Activated CD4-positive, CD25-positive, alpha-beta regulatory T cell (primary cell): Measurements from ENCODE around the gene FAF2.
"Not testable (repeated sequence)": the region's sequence is repeated elsewhere in the genome, so short reads cannot be mapped to it uniquely, and the experiment has no call there.

Experiments
- DNase-seq, 4 experiments: peaks; one replicate each; lab custom pipeline; 2025; lab: John Stamatoyannopoulos, UW

The FAF2 gene

DNA sequence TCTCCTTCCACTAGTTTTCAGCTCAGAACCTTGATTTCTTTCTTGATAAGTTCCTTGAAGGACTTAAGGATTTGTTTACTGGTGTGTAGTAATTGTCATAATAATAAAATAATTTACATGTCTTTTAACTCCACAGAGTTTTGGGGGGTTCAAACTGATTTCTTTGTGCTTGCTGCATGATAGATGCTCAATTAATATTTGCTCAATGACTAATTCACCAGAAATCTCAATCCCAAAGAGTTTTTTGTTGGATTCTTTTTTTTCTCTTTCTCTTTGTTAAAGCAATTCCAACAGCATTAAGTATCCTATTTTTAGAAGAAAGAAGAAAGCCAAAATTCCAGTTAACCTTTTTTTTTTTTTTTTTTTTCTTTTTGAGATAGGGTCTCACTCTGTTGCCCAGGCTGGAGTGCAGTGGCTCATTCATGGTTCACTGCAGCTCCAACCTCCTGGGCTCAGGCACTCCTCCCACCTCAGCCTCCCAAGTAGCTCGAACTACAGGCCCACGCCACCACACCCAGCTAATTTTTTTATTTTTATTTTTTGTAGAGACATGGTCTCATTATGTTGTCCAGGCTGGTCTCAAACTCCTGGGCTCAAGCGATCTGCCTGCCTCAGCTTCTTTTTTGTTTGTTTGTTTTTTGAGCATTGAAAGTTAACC, 10.8 kb downstream of the FAF2 start:
- DNase-seq, result no peak

DNA sequence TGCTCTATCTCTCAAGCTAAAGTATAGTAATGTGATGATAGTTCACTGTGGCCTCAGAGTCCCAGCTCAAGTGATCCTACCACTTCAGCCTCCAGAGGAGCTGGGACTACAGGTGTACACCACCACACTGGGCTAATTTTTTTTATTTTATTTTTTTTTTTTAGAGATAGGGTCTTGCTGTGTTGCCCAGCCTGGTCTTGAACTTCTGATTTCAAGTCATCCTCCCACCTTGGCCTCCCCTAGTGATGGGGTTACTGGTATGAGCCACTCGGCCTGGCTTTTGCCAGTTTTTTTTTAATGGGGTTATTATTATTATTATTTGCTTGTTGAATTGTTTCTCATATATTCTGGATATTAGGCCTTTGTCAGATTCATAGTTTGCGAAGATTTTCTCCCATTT, 13.2 kb downstream of the FAF2 start:
- no peak for DNase-seq

DNA sequence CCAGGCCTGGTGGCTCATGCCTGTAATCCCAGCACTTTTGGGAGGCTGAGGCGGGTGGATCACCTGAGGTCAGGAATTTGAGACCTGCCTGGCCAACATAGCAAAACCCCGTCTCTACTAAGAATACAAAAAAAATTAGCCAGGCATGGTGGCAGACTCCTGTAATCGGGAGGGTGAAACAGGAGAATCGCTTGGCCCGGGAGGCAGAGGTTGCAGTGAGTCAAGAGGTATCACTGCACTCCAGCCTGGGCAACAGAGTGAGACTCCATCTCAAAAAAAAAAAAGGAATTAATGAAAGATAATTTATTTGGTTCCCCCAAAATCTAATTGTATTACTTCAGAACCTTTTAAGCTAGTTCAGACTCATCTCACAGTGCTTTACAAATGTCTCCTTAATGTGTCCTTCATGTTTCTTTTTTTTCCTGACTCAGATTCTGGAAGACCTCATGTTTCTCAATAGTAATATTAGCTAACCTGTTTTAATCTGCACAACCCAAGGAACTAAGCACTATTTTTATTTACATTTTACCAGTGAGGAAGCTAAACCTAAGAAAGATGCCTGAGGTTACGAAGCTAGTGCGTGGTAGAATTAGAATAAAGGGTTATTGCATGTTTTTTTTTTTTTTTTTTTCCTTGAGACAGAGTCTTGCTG, 15.1 kb downstream of the FAF2 start:
- no peak for DNase-seq

DNA sequence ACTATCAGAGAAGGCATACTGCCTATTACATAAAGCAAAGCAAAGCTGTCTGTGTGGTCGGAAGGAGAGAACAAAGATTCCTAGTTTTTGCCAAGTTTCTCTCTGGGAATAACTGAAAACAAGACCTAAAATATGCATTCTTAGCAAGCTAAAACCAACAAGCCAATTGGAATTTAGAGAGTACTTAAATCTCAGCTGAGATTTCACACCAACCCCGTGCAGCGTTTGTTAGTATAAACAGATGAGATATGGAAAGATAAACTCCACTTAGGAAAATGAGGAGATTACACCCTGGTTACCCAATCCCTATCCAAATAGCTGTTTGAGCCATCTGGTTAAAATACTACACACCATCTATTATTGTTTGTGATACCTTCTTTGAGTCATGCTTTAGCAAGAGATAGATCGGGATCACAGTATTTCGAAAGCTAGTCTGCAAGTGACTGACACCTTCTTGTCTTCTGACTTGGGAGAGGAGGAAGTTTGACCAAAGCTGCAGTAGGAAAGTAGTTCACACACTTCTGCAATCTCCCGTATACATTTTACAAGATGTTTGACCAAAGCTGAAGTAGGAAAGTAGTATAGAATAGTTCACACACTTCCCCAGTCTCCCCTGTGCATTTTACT, 18.2 kb downstream of the FAF2 start:
- no peak for DNase-seq

DNA sequence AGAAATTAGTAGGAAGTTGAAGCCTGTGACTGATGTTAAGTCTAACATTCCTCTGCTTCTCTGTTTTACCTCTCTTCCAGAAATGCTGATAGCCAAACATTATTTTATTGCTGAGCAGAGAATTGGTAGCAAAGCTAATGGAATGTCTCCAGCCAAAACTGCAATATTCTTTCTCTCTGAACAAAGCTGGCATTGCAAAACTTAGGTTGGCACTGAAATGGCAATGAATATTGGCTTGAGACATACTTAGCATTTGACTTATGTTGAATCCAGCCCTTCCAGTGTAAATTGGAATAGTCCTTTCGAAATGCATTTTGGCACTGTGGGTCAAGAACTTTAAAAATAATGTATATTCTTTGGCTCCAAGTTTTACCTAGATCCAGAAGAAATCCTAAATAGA, 21.1 kb downstream of the FAF2 start:
- no peak for DNase-seq

DNA sequence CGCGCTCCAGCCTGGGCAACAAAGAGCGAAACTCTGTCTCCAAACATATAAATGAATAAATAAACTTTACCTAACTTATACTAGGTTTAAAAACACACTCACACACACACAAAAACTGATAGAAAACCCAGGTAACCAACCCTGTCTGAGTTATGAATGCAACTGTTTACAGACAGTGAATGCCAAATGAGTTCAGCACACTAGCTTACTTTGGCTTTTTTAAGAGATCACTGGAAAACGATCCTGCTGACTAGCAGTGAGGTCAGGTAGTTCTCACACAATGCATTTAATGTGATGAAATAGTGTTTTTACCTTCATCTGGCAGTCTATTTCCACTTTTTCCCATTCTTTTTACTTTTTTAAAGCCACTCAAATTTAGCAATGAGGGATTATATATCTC, 22.4 kb downstream of the FAF2 start:
- no peak for DNase-seq

DNA sequence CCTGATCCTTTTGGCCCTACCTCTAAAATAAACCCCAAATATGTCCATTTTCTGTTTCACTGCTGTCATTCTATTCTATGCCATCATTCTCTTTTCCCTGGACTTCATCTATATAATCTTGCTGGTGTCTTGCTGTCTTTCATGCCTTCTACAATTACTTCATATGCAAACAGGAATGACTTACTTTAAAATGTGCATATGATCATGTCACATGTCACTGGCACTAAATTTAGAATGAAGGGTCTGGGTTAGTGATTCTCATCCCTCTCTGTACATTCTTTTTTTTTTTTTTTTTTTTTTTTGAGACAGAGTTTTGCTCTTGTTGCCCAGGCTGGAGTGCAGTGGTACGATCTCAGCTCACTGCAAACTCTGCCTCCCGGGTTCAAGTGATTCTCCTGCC, 22.9 kb downstream of the FAF2 start:
- no peak for DNase-seq

DNA sequence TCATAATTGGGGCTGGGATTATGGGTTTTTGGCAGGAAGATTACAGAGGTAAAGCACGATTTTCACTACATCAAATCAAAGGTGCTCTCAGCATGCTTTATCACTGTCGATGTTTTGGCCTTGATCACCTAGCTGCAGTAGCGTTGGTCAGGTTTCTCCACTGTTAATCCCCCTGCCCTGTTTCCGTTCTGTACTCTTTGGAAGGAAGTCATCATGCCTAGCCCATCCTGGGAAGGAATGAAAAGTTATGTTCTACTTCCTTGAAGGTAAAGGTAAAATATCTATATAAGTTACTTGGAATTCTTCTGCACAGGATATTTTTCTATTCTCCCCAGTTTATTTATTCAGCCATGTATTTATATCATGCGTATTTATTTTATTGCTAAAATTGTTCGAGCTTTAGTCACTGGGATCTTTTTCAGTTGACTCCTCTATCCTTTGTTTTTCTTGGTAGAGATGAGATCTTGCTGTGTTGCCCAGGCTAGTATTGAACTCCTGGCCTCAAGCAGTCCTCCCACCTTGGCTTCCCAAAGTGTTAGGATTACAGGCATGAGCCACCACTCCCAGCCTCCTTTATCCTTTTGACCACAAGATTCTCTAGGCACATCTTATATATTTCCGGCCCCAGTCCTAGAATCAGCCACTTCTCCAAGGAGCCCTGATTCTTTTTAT, 25.3 kb downstream of the FAF2 start:
- DNase-seq, result no peak

DNA sequence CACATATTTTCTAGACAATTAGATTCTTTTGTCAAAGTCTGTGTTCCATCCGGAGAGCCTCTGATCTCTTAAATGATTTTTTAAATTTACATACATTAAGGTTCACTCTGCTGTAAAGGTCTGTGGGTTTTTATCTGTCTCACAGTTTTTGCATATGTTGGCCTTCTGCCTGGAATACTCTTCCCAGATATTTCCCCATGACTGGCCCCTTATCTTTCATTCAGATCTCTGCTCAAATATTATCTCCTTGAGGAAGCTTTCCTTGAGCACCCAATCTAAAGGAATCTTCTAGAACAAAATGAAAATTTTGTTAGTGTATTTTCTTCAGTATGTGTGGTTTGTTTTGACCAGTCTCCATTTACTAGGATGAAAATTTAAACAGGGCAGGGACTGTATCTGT, 26.3 kb downstream of the FAF2 start:
- DNase-seq, result no peak

DNA sequence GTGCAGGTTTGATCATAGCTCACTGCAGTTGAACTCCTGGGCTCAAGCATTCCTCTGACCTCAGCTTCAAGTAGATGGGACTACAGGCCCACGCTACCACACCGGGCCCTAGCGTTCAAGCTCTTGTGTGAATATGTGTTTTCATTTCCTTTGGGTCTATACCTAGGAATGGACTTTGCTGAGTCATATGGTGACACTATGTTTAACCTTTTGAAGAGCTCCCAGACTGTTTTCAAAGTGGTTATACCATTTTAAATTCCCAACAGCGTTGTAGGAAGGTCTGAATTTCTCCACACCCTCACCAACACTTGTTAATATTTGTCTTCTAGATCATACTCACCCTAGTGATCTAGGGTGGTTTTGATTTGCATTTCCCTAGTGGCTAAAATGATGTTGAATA, 33.5 kb downstream of the FAF2 start:
- DNase-seq, result no peak

DNA sequence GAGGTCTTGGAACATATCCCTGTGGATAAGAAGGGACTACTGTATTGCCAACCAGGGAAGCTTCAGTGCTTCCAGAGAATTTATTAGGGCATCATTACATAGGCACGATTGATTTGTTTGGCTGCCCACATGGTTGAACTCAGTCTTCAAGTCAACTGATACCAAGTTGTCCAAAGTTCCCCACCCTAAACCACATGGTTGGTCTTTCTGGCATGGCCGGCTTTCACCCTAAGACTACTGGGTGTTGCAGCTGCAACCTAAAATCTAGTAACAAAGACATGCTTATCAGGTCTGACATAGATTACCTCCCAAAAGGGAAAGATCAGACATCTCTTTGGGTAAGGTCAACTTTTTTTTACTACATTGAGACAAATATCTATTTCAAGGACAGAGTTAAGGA, 37.0 kb downstream of the FAF2 start:
- DNase-seq, result no peak

DNA sequence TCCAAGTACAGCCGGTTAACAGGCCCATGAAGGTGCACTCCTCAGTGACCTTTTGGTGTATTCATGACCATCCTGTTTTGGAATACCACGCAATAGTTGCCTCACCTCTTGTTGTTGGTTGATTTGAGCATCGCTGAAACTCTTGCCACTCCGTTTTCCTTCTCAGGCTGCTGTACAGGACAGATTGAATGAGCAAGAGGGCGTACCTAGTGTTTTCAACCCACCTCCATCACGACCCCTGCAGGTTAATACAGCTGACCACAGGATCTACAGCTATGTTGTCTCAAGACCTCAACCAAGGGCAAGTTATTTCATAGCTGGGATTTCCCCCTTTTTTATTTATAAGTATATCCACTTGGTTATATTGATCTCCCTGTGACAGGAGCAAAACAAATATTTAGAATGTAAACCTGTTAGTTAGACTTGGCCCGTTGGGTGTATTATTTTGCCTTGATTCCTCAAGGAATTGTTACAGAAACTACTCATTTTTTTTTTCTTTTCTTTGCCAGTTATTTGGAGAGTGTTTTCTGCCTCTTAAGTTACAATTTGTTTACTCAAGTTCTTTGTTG, 38.1 kb downstream of the FAF2 start:
- DNase-seq, result no peak

DNA sequence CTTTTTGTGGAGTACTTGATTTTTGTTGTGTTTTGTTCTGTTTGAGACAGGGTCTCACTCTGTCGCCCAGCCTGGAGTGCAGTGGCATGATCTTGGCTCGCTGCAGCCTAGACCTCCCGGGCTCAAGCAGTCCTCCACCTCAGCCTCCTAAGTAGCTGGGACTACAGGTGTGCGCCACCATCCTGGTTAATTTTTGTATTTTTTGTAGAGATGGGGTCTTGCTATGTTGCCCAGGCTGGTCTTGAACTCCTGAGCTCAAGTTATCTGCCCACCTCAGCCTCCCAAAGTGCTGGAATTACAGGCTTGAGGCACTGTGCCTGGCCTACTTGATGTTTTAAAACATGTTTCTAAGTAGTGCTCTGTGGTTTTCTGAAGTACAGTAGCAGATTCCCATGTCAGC, 39.0 kb downstream of the FAF2 start:
- not testable (repeated sequence) for DNase-seq

DNA sequence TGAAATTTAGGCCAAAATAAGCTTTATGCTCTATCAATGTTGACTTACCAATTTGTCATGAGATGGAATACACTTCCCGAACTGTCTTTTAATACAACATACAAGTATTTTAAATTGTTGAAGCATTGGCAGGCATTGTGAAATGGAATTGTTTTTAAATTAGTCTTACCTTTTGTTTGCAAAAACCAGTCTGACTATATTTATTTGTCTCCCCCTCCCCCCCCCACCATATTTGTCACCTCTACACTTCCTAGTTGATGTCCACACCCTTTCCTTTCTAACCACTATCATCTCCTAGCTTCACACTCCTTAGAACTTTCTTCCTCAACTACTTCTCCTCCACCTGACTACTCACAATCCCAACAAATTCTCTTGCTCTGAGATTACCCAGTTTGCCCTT, 40.9 kb downstream of the FAF2 start:
- DNase-seq, result no peak

DNA sequence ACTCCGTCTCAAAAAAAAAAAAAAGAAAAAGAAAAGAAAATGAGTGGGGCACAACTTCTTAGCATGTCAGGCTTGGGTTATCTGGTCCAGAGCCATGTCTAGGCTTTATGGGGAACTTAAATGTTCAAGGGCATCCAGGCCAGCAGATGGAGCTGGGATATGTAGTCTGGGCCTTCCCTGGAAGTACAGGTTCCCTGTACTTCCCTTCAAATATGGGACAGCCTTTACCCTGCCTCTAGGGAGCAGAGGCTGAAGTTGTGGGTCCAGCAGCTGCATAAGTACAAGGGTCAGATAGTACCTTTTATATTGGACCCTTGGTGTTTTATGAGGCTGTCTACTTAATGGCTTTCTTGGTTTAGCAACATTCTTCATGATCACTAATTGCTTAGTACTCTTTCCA, 42.1 kb downstream of the FAF2 start:
- no peak for DNase-seq

DNA sequence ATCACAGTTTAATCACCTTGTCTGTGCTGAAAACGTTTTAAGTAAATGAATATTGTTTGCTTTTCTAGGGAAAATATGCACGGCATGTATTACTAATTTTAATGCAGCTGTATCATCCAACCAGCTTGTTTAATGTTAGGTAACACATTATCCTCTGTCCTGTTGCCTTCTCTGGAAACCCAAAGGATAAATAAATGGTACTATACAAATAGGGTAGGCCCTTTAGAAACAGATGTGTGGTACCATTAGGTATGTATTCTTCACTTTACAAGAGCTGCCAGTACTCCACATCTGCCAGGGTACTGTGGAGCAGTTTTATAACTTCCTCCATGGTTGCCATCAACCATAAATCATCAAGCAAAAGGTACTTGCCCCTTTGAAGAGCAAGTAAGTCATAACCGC, 42.9 kb downstream of the FAF2 start:
- DNase-seq, result no peak

DNA sequence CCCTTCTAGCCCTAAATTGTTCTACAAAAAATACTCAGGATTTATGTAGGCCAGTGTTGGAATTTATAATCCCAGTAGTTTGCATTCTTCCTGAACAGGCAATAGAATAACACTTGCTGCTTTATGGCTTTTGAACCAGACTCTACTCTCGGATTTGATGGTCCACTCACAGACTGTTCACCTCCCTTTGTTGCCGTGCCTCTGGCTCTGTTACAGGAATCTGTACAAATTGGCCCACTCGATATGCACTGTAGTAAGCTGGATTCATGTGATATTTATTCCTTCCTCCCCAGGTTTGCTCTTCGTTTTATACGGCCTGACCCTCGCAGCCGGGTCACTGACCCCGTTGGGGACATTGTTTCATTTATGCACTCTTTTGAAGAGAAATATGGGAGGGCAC, 43.7 kb downstream of the FAF2 start:
- no peak for DNase-seq

DNA sequence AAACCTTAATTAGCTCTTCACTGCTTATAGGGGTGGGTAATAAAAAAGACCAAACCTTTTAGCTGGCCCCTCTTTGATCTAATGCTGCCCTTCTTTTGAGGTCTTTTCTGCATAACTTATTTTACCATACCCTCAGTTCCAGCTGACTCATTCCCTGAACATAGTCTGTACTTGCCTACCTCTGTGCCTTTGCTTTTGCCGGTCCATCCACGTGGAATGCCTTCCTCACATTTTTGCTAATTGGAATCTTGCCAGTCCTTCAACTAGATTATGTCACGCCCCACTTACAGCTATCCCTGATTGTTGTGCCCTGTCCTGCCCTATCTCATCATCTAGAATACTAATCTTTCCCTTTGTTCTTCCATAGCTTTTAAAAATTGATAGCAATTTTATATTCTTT, 44.2 kb downstream of the FAF2 start:
- no peak for DNase-seq

DNA sequence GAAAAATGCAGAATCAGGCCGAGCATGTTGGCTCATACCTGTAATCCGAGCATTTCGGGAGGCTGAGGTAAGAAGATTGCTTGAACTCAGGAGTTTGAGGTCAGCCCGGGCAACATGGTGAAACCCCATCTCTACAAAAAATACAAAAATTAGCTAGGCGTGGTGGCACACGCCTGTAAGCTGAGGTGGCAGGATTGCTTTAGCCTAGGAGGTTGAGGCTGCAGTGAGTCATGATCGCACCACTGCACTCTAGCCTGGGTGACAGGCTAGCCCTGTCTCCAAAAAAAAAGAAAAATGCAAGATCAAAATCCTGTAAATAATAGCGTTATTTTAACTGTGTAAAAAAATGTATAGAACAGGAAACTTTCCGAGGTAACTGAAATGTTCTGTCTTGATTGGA, 49.7 kb downstream of the FAF2 start:
- no peak for DNase-seq

DNA sequence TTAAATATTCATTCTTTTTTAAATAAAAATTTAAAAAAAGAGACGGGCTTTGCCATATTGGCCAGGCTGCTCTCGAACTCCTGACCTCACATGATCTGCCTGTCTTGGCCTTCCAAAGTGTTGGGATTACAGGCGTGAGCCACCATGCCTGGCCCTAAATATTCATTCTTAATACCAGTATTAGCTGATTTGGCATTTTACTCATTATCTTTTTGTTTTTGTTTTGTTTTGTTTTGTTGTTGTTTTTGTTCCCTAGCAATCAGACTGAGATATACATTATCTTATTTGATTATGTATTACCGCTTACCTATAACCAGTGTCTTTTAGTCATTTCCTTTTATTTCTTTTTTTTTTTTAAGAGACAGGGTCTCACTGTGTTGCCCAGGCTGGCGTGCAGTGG, 51.1 kb downstream of the FAF2 start:
- no peak for DNase-seq

DNA sequence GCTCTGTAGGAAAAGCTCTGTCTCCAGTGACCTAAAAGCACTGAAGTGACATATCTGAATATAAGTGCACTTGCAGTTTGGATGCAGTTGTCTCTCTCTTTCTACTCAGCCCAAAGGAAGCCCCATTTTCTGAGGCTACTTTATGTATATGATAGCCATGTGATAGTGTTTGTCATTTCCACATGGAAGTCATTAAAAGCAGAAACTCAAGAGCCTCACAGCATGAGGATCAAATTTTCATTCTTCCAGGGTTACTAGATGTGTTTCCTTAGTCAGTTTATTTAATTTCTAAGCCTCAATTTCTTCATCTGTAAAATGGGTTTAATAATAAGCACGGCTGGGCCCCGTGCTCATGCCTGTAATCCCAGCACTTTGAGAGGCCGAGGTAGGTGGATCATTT, 52.3 kb downstream of the FAF2 start:
- no peak for DNase-seq

DNA sequence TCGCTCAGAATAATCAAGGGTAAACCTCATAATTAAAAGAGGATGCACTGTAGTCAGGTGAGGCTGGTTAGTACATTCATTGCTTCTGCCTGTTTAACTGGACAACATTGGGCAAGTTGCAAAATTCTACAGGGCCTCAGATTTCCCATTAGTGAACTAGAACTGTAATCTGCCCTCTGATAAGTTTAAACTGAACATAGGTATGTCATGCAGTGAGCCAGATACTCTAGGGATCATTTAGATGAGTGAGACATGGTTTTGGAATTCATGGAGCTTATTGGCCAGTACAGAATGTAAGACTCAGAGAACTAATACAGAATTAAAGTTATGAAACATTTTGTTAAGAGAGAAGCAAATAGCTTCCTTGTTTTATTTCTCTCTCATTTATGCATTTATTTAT, 53.1 kb downstream of the FAF2 start:
- DNase-seq, result no peak

DNA sequence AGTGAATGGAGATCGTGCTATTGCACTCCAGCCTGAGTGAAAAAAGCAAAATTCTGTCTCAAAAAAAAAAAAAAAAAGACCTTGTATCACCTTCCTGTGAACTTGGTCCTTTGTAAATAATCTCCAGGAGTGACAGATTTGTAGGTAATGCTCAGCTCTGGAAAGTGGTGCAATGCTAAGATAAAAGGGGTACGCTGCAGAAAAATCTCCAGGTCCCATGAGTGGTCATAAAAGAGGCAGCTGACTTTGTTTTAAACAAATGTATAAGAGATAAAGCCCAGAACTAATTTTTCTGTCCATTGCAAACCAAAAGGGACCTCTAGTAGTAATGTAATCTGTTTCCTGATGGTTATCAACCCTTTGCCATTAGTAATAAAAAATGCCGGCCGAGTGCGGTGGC, 55.3 kb downstream of the FAF2 start:
- DNase-seq, result no peak
